ENCODE measurements around the gene ERICH2. TPM values are rescaled to one million over a fixed set of nuclear protein-coding genes. Genes with fewer than 3 reads are reported as not detected.

Gene ERICH2
- polyA plus RNA-seq, 1 of the 3 experiments (the other 2 are of a cell fraction), result not detected

GRCh38 chr2:170821531-170822289 lies 51.5 kb downstream of the ERICH2 start:
- Histone ChIP-seq H3K9me3 (no peaks in the 10 kb centered on the region), H2AFZ (ENCODE audit: low read depth) (no peak overlapping the region), H3K4me1 (ENCODE audit: control insufficient read depth in 1 of 2, insufficient read depth in 2 of 2, low read depth in 1 of 2, low read length in 1 of 2) (peaks cover 0 to 37% of the 10 kb centered on the region in 2 experiments; a peak in 1 of 4 replicates), H3K4me2 (peak overlapping the region; percentile 69), H3K36me3 (replicated peaks in 1 of 2; ENCODE audit: control insufficient read depth in 1 of 2, insufficient read depth in 2 of 2, low read length in 1 of 2) (no peaks in the 10 kb centered on the region), H4K20me1 (ENCODE audit: insufficient read depth) (no peaks in the 10 kb centered on the region), H3K79me2 (ENCODE audit: insufficient read depth) (no peaks in the 10 kb centered on the region), H3K27ac (ENCODE audit: low read depth in 2 of 2, low read length in 1 of 2) (no peak overlapping the region), H3K9me2 (no peaks in the 10 kb centered on the region), H3K27me3 (ENCODE audit: insufficient read depth) (peaks cover 87% of the 10 kb centered on the region), H3K9ac (no peak overlapping the region), H3F3A (replicated peaks; ENCODE audit: insufficient read depth) (no peaks in the 10 kb centered on the region), H3K4me3 (ENCODE audit: low read depth in 2 of 2, low read length in 1 of 2) (peak overlapping the region; percentile 12 to 31; a peak in 2 of 4 replicates)
- TF ChIP-seq EZH2phosphoT487 (IDR thresholded peaks at IDR 0.05; ENCODE audit: borderline replicate concordance, low read depth) (peak; percentile 24; the same call in 1 of the 2 replicates), ZBTB33 (IDR thresholded peaks at IDR 0.05; ENCODE audit: borderline replicate concordance, low read depth) (no peak)
- ChIA-PET POLR2A (no interaction called here), CTCF (interaction anchor here (0.7 to 8.0 kb wide), 18 partner anchors 7 to 590 kb away, joined by 3 to 67 read pairs (median 5); partner anchors contain the start of genes GAD1 and GORASP2)
- DNase-seq, result no peak
- 2% methylated on average over 34 of the region's 40 CpGs for WGBS (ENCODE audit: low lambda C conversion rate)

GRCh38 chr2:170822290-170823087 lies 52.3 kb downstream of the ERICH2 start:
- WGBS (ENCODE audit: low lambda C conversion rate), result 7% methylated on average over 24 of the region's 43 CpGs
- no peaks in the 10 kb centered on the region for H3K36me3 ChIP-seq (replicated peaks in 1 of 2; ENCODE audit: control insufficient read depth in 1 of 2, insufficient read depth in 2 of 2, low read length in 1 of 2)
- peak overlapping the region; percentile 69 for H3K4me2 ChIP-seq
- DNase-seq, result peak; percentile 79
- H3K9me2 ChIP-seq, result no peaks in the 10 kb centered on the region
- no peaks in the 10 kb centered on the region for H4K20me1 ChIP-seq (ENCODE audit: insufficient read depth)
- peaks cover 89% of the 10 kb centered on the region for H3K27me3 ChIP-seq (ENCODE audit: insufficient read depth)
- H3K4me3 ChIP-seq (ENCODE audit: low read depth in 2 of 2, low read length in 1 of 2), result peak overlapping the region; percentile 31 to 38
- CTCF ChIA-PET, result interaction anchor here (0.7 to 8.0 kb wide), 20 partner anchors 8 to 591 kb away, joined by 3 to 67 read pairs (median 4); partner anchors contain the start of genes GAD1 and GORASP2
- no peaks in the 10 kb centered on the region for H3F3A ChIP-seq (replicated peaks; ENCODE audit: insufficient read depth)
- no peak overlapping the region for H3K9ac ChIP-seq
- TF ChIP-seq EZH2phosphoT487 (IDR thresholded peaks at IDR 0.05; ENCODE audit: borderline replicate concordance, low read depth) (peak; percentile 80), NFIC (IDR thresholded peaks at IDR 0.05; ENCODE audit: borderline replicate concordance) (no peak), RCOR1 (IDR thresholded peaks at IDR 0.05; ENCODE audit: low read length) (no peak), FOXM1 (IDR thresholded peaks at IDR 0.05; ENCODE audit: low read depth) (no peak), MXI1 (IDR thresholded peaks at IDR 0.05; ENCODE audit: low read depth, low read length) (no peak), IRF3 (IDR thresholded peaks at IDR 0.05; ENCODE audit: low read depth, low read length) (no peak), CHD2 (IDR thresholded peaks at IDR 0.05; ENCODE audit: low read length, partially characterized antibody) (no peak), RXRA (IDR thresholded peaks at IDR 0.05; ENCODE audit: borderline replicate concordance, low read depth) (no peak), USF2 (IDR thresholded peaks at IDR 0.05; ENCODE audit: borderline replicate concordance, low read depth, low read length) (no peak), ELF1 (IDR thresholded peaks at IDR 0.05) (no peak), CTCF (IDR thresholded peaks at IDR 0.05) (peak; percentile 55), GATA2 (CRISPR knock-in tag; IDR thresholded peaks at IDR 0.05) (no peak)
- no peak overlapping the region for H2AFZ ChIP-seq (ENCODE audit: low read depth)
- H3K4me1 ChIP-seq (ENCODE audit: control insufficient read depth in 1 of 2, insufficient read depth in 2 of 2, low read depth in 1 of 2, low read length in 1 of 2), result peaks cover 0 to 31% of the 10 kb centered on the region in 2 experiments; a peak in 1 of 4 replicates
- H3K9me3 ChIP-seq, result no peaks in the 10 kb centered on the region
- H3K27ac ChIP-seq (ENCODE audit: low read depth in 2 of 2, low read length in 1 of 2), result no peak overlapping the region
- no peaks in the 10 kb centered on the region for H3K79me2 ChIP-seq (ENCODE audit: insufficient read depth)
- POLR2A ChIA-PET, result no interaction called here

Data from SK-N-SH (cell line).